Esophagus muscularis mucosa (tissue), 4 donors: ENCODE results near the gene SPP2. TPM values are rescaled to one million over a fixed set of nuclear protein-coding genes. Genes with fewer than 3 reads are reported as not detected.

Experiments
- DNase-seq: peaks from one replicate; pipeline ENCODE4 v3.0.0-alpha.2; 2017; ENCODE audit errors: extremely low spot score
- H3K27ac ChIP-seq, 4 donors: fragments of 200-600 bp; sonication (generic); replicated peaks in 1 of 4; 1 replicate in 3 of 4; 2 replicates in 1 of 4; pipeline ENCODE4 v1.5.1; 2016 to 2019; ENCODE audit warnings: mild to moderate bottlenecking in 1 of 4
- H3K27me3 ChIP-seq, 4 donors: fragments of 200-600 bp; sonication (generic); one replicate each; pipeline versions ENCODE4 v1.5.1 to v1.6.0; 2016 to 2019
- H3K36me3 ChIP-seq, 4 donors: fragments of 200-600 bp; sonication (generic); one replicate each; pipeline ENCODE4 v1.5.1; 2016 to 2019
- H3K4me1 ChIP-seq, 4 donors: fragments of 200-600 bp; sonication (generic); one replicate each; pipeline ENCODE4 v1.5.1; 2016 to 2019
- H3K4me3 ChIP-seq, 4 donors: fragments of 200-600 bp; sonication (generic); 1 replicate in 2 of 4; 2 replicates in 2 of 4; pipeline ENCODE4 v1.5.1; 2016 to 2019; ENCODE audit warnings: mild to moderate bottlenecking in 4 of 4, moderate library complexity in 1 of 4
- H3K9me3 ChIP-seq, 4 donors: fragments of 200-600 bp; sonication (generic); 1 replicate in 3 of 4; 2 replicates in 1 of 4; pipeline ENCODE4 v1.5.1; 2016 to 2019
- CTCF ChIP-seq, 3 experiments: fragments of 200-600 bp in 2 of 3; fragments of 450-650 bp in 1 of 3; sonication (generic) in 2 of 3; IDR thresholded peaks; one replicate each; pipeline ENCODE4 v1.5.1; 2017 to 2019; ENCODE audit warnings: antibody characterized with exemption in 3 of 3, mild to moderate bottlenecking in 2 of 3, moderate library complexity in 1 of 3
- EP300 ChIP-seq: sonication (generic); formaldehyde crosslinking; IDR thresholded peaks from one replicate; pipeline ENCODE4 v1.6.1; 2017; ENCODE audit warnings: antibody characterized with exemption
- POLR2A ChIP-seq: fragments of 450-650 bp; IDR thresholded peaks from one replicate; pipeline ENCODE4 v1.6.1; 2017; ENCODE audit warnings: antibody characterized with exemption, moderate library complexity, mild to moderate bottlenecking, low read depth
- POLR2AphosphoS5 ChIP-seq, 2 donors: sonication (generic); formaldehyde crosslinking; IDR thresholded peaks; one replicate each; pipeline ENCODE4 v1.6.1; 2017; ENCODE audit warnings: antibody characterized with exemption in 2 of 2
- WGBS: methylation state at CpG from one replicate; pipeline ENCODE4 v1.1.5; 2018; 5-methylcytosine and 5-hydroxymethylcytosine counted together
- intact Hi-C: fragments of 100-400 bp; cut with DNase I; formaldehyde crosslinking; loops from one replicate; pipeline ENCODE4 v1.15.1; 2023
- total RNA-seq, 4 donors: library from RNA; depleted of rRNA; stranded (reverse); fragments of >200 nt; gene quantifications; one replicate each; pipeline versions ENCODE4 v1.1.0 to v1.2.1, GENCODE V29; 2016

SPP2 gene
- total RNA-seq, 4 donors from 2014 or later, result not detected

DNA sequence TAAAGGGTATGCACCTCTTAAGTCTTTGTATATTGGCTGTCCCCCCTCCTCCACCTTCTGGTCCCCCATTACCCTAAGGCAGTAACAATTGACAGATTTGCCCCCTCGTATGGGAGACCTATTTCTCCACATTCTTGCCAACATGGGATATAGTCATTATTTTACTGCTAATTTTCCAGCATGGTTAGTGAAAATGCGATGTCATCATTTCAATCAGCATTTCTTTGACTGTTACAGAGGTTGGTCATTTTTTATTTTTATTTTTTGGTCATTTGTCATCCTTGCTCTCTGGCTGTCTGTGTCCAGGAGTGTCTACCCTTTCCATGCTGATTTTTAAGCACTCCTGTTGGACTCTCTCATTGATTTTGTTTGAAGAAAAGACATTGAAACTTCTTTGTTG is 45.4 kb upstream of the SPP2 start:
- H3K36me3 ChIP-seq, result no peaks in the 10 kb centered on the region
- no peak for TF ChIP-seq POLR2AphosphoS5 (IDR thresholded peaks at IDR 0.05)
- TF ChIP-seq EP300, result no peak
- no peaks in the 10 kb centered on the region for H3K9me3 ChIP-seq
- WGBS, result 76% methylated on average over 2 of the region's 2 CpGs
- H3K27me3 ChIP-seq, result peaks cover 0 to 26% (median 0%) of the 10 kb centered on the region in 4 donors
- no peaks in the 10 kb centered on the region for H3K4me1 ChIP-seq
- H3K27ac ChIP-seq, result no peak overlapping the region
- intact Hi-C loops, result no loop called here
- no peak for DNase-seq
- H3K4me3 ChIP-seq, result no peak overlapping the region

DNA sequence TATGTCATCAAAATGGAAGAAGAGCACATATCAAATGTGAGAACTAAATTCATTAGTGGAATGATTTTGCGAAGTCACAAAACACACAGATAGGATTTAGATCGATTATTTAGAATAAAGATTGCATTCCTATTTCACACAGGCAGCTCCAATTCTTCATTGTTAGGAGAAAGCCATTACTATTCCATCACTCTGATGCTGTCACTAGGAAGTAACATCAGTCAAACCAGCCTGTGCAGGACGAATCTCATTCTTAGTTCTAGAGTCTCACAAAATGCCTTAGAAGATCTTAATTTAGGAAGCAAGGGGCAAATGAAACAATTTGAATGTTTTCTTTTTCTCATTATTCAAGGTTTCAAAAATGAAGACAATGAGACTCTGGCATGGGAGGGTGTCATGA is 44.0 kb upstream of the SPP2 start:
- Histone ChIP-seq H3K27ac (no peak overlapping the region), H3K4me1 (no peaks in the 10 kb centered on the region), H3K36me3 (no peaks in the 10 kb centered on the region), H3K4me3 (no peak overlapping the region), H3K9me3 (peaks cover 0 to 5% (median 3%) of the 10 kb centered on the region in 4 donors), H3K27me3 (peaks cover 0 to 24% (median 0%) of the 10 kb centered on the region in 4 donors)
- 72% methylated on average over 3 of the region's 3 CpGs for whole genome bisulfite sequencing
- intact Hi-C loops, result no loop called here
- TF ChIP-seq EP300, result no peak
- TF ChIP-seq CTCF (IDR thresholded peaks at IDR 0.05), result no peak
- no peak for TF ChIP-seq POLR2A
- no peak for TF ChIP-seq POLR2AphosphoS5 (IDR thresholded peaks at IDR 0.05)
- DNase-seq, result no peak

- no peak for DNase-seq
- peaks cover 0 to 7% (median 3%) of the 10 kb centered on the region in 4 donors for H3K9me3 ChIP-seq
- no peaks in the 10 kb centered on the region for H3K4me1 ChIP-seq
- no peak overlapping the region for H3K4me3 ChIP-seq
- H3K36me3 ChIP-seq, result no peaks in the 10 kb centered on the region
- H3K27me3 ChIP-seq, result peaks cover 0 to 13% (median 0%) of the 10 kb centered on the region in 4 donors
- no peak overlapping the region for H3K27ac ChIP-seq
- no peak for TF ChIP-seq CTCF (IDR thresholded peaks at IDR 0.05)
- no peak for TF ChIP-seq POLR2AphosphoS5 (IDR thresholded peaks at IDR 0.05)
- TF ChIP-seq EP300, result no peak
- no peak for TF ChIP-seq POLR2A
- WGBS, result 87% methylated on average over 1 of the region's 1 CpG
- intact Hi-C loops, result no loop called here
These were observed 36.1 kb upstream of the SPP2 start for GRCh38 chr2:234014427-234014826.

GRCh38 chr2:234015861-234016260 is 34.6 kb upstream of the SPP2 start:
- Histone ChIP-seq H3K4me1 (no peaks in the 10 kb centered on the region), H3K4me3 (no peak overlapping the region), H3K9me3 (peaks cover 0 to 7% (median 2%) of the 10 kb centered on the region in 4 donors), H3K36me3 (no peaks in the 10 kb centered on the region), H3K27me3 (peaks cover 0 to 13% (median 0%) of the 10 kb centered on the region in 4 donors), H3K27ac (no peak overlapping the region)
- no peak for DNase-seq
- TF ChIP-seq POLR2A (no peak), EP300 (no peak), CTCF (IDR thresholded peaks at IDR 0.05) (no peak), POLR2AphosphoS5 (IDR thresholded peaks at IDR 0.05) (no peak)
- WGBS, result 40% methylated on average over 3 of the region's 3 CpGs
- intact Hi-C loops, result no loop called here

GRCh38 chr2:234019896-234020295 is 30.6 kb upstream of the SPP2 start:
- intact Hi-C loops, result no loop called here
- 84% methylated on average over 3 of the region's 4 CpGs for WGBS

More at GRCh38 chr2:234019896-234020295, 30.6 kb upstream of the SPP2 start:
- Histone ChIP-seq H3K36me3 (no peaks in the 10 kb centered on the region), H3K27me3 (peaks cover 0 to 20% (median 0%) of the 10 kb centered on the region in 4 donors), H3K4me1 (no peaks in the 10 kb centered on the region), H3K9me3 (no peaks in the 10 kb centered on the region), H3K4me3 (no peak overlapping the region), H3K27ac (no peak overlapping the region)
- TF ChIP-seq CTCF (IDR thresholded peaks at IDR 0.05) (no peak), POLR2AphosphoS5 (IDR thresholded peaks at IDR 0.05) (no peak)
- DNase-seq, result no peak
